AG04450 (cell line): ENCODE measurements around the gene RAVER1. TPM values are rescaled to one million over a fixed set of nuclear protein-coding genes. Genes with fewer than 3 reads are reported as not detected.

ENCODE experiments used
- CTCF ChIA-PET: fragments of 300-600, 350-600 bp; formaldehyde crosslinking; extraction: SDS; loops from one replicate; lab custom pipeline; 2022; ENCODE audit warnings: antibody characterized with exemption, inconsistent platforms; lab: Charles Lee
- POLR2A ChIA-PET: fragments of 350-600 bp; formaldehyde crosslinking; extraction: SDS; loops from one replicate; lab custom pipeline; 2021; ENCODE audit warnings: antibody characterized with exemption, inconsistent platforms; lab: Yijun Ruan, JAX
- DNase-seq: peaks from one replicate; pipeline ENCODE4 v3.0.0-alpha.2; 2011; ENCODE audit warnings: low read depth, low spot score
- H3K27ac ChIP-seq: one replicate; pipeline ENCODE4 v1.5.1; 2012; ENCODE audit warnings: low read depth, low read length, control low read depth
- H3K27me3 ChIP-seq: one replicate; pipeline ENCODE4 v1.6.0; 2012; ENCODE audit warnings: low read length; ENCODE audit not compliant: control insufficient read depth, insufficient read depth
- H3K4me3 ChIP-seq: 2 replicates; pipeline ENCODE4 v1.5.1; 2011; ENCODE audit warnings: mild to moderate bottlenecking, low read depth, low read length, control low read depth
- H3K9me3 ChIP-seq: 2 replicates; pipeline ENCODE4 v1.5.1; 2012; ENCODE audit warnings: low read length; ENCODE audit not compliant: control insufficient read depth, insufficient read depth
- CTCF ChIP-seq: IDR thresholded peaks from 2 replicates; pipeline ENCODE4 v1.5.1; 2011; ENCODE audit warnings: low read depth, low read length, control low read depth, inconsistent platforms
- polyA plus RNA-seq: library from polyadenylated mRNA; depleted of rRNA; stranded (reverse); fragments of >200 nt; gene quantifications from 2 replicates; pipeline ENCODE4 v1.2.3, GENCODE V29; 2011

Gene RAVER1
- polyA plus RNA-seq, 1 experiment, result 2.2 TPM

- H3K4me3 ChIP-seq, result no peak overlapping the region
- H3K9me3 ChIP-seq, result no peaks in the 10 kb centered on the region
- H3K27me3 ChIP-seq, result no peaks in the 10 kb centered on the region
- DNase-seq, result no peak
- CTCF ChIA-PET, result no interaction called here
- TF ChIP-seq CTCF, result no peak
- POLR2A ChIA-PET, result no interaction called here
- H3K27ac ChIP-seq, result no peak overlapping the region
These were observed 32.2 kb upstream of the RAVER1 start for GRCh38 chr19:10365518-10365917.

GRCh38 chr19:10364644-10365043 lies 31.3 kb upstream of the RAVER1 start:
- CTCF ChIA-PET, result interaction anchor here (0.6 kb wide), 1 partner anchor 63 kb away, joined by 3 read pairs; no protein-coding TSS in a partner anchor
- Histone ChIP-seq H3K9me3 (no peaks in the 10 kb centered on the region), H3K27me3 (no peaks in the 10 kb centered on the region), H3K4me3 (no peak overlapping the region), H3K27ac (no peak overlapping the region)
- no peak for DNase-seq
- TF ChIP-seq CTCF, result no peak
- POLR2A ChIA-PET, result no interaction called here

- ChIA-PET POLR2A (no interaction called here), CTCF (interaction anchor here (0.7 kb wide), 1 partner anchor 29 kb away, joined by 4 read pairs; no protein-coding TSS in a partner anchor)
- Histone ChIP-seq H3K9me3 (no peaks in the 10 kb centered on the region), H3K27me3 (no peaks in the 10 kb centered on the region), H3K27ac (no peak overlapping the region), H3K4me3 (no peak overlapping the region)
- TF ChIP-seq CTCF, result no peak
- DNase-seq, result no peak
These were observed 30.5 kb upstream of the RAVER1 start for GRCh38 chr19:10363789-10364281.

- no peak overlapping the region for H3K4me3 ChIP-seq
- H3K9me3 ChIP-seq, result no peaks in the 10 kb centered on the region
- ChIA-PET CTCF (interaction anchor here (0.8 kb wide), 1 partner anchor 93 kb away, joined by 3 read pairs; no protein-coding TSS in a partner anchor), POLR2A (no interaction called here)
- TF ChIP-seq CTCF, result no peak
- no peak overlapping the region for H3K27ac ChIP-seq
- no peak for DNase-seq
- no peaks in the 10 kb centered on the region for H3K27me3 ChIP-seq
These were observed 28.9 kb upstream of the RAVER1 start for GRCh38 chr19:10362259-10362658.

- no peak for TF ChIP-seq CTCF
- Histone ChIP-seq H3K27me3 (no peaks in the 10 kb centered on the region), H3K27ac (no peak overlapping the region), H3K9me3 (no peaks in the 10 kb centered on the region), H3K4me3 (no peak overlapping the region)
- POLR2A ChIA-PET, result no interaction called here
- CTCF ChIA-PET, result no interaction called here
- DNase-seq, result no peak
These were observed 28.3 kb upstream of the RAVER1 start for GRCh38 chr19:10361569-10362011.
